ENCODE data around the gene ZDHHC14.

ZDHHC14 gene

DNA sequence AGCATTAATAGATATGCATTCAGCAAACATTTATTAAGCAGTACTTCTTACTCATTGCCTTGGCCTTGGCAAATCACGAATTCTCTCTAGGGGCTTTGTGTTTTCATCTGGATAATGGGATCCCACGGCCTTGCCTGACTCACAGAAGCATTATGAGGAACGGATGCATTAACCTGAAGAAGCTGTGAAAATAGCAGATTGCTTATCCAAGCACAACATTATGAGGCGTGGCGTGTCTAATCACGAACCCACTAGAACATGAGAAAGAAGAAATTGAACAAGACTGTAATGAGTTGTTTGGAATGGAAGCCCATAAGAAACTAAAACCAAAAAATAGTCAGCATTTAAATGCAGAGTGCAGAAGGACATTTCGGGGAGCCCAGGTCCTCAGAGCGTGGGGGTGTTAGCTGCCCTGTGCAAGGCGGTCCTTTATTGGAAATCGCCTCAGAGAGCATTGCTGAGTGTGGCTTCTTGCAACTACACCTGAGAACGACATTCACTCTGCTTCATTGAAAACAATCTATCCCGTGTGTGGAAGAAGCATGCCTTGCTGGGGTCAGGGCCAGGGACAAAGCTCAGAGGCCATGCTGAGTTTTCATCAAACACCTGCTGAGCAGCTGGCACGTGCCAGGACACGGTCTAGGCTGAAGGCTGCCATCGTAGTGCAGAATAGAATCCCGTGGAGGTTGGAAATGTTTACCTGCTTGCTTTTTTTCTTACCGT lies 179.9 kb downstream of the ZDHHC14 start:
- TF ChIP-seq, protein P1, sequence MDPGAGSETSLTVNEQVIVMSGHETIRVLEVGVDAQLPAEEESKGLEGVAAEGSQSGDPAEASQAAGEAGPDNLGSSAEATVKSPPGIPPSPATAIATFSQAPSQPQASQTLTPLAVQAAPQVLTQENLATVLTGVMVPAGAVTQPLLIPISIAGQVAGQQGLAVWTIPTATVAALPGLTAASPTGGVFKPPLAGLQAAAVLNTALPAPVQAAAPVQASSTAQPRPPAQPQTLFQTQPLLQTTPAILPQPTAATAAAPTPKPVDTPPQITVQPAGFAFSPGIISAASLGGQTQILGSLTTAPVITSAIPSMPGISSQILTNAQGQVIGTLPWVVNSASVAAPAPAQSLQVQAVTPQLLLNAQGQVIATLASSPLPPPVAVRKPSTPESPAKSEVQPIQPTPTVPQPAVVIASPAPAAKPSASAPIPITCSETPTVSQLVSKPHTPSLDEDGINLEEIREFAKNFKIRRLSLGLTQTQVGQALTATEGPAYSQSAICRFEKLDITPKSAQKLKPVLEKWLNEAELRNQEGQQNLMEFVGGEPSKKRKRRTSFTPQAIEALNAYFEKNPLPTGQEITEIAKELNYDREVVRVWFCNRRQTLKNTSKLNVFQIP (CRISPR knock-in tag; IDR thresholded peaks at IDR 0.05; ENCODE audit: borderline replicate concordance, low read depth): no peak
- no peak for TF ChIP-seq GLIS3 (CRISPR knock-in tag; IDR thresholded peaks at IDR 0.05)
- TF ChIP-seq ZC3H10 (CRISPR knock-in tag; IDR thresholded peaks at IDR 0.05): no peak
- no peak for TF ChIP-seq ZFP30 (CRISPR knock-in tag; IDR thresholded peaks at IDR 0.05)
- no peak for TF ChIP-seq PPARA (CRISPR knock-in tag; IDR thresholded peaks at IDR 0.05; ENCODE audit: borderline replicate concordance)
- TF ChIP-seq, protein P2, sequence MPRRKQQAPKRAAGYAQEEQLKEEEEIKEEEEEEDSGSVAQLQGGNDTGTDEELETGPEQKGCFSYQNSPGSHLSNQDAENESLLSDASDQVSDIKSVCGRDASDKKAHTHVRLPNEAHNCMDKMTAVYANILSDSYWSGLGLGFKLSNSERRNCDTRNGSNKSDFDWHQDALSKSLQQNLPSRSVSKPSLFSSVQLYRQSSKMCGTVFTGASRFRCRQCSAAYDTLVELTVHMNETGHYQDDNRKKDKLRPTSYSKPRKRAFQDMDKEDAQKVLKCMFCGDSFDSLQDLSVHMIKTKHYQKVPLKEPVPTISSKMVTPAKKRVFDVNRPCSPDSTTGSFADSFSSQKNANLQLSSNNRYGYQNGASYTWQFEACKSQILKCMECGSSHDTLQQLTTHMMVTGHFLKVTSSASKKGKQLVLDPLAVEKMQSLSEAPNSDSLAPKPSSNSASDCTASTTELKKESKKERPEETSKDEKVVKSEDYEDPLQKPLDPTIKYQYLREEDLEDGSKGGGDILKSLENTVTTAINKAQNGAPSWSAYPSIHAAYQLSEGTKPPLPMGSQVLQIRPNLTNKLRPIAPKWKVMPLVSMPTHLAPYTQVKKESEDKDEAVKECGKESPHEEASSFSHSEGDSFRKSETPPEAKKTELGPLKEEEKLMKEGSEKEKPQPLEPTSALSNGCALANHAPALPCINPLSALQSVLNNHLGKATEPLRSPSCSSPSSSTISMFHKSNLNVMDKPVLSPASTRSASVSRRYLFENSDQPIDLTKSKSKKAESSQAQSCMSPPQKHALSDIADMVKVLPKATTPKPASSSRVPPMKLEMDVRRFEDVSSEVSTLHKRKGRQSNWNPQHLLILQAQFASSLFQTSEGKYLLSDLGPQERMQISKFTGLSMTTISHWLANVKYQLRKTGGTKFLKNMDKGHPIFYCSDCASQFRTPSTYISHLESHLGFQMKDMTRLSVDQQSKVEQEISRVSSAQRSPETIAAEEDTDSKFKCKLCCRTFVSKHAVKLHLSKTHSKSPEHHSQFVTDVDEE (CRISPR knock-in tag; IDR thresholded peaks at IDR 0.05): no peak
- no peak for TF ChIP-seq ESRRG (CRISPR knock-in tag; IDR thresholded peaks at IDR 0.05)
- no peak for TF ChIP-seq TOX (CRISPR knock-in tag; IDR thresholded peaks at IDR 0.05; ENCODE audit: borderline replicate concordance)
- TF ChIP-seq ISL1 (CRISPR knock-in tag; IDR thresholded peaks at IDR 0.05): no peak
- TF ChIP-seq, protein P3, sequence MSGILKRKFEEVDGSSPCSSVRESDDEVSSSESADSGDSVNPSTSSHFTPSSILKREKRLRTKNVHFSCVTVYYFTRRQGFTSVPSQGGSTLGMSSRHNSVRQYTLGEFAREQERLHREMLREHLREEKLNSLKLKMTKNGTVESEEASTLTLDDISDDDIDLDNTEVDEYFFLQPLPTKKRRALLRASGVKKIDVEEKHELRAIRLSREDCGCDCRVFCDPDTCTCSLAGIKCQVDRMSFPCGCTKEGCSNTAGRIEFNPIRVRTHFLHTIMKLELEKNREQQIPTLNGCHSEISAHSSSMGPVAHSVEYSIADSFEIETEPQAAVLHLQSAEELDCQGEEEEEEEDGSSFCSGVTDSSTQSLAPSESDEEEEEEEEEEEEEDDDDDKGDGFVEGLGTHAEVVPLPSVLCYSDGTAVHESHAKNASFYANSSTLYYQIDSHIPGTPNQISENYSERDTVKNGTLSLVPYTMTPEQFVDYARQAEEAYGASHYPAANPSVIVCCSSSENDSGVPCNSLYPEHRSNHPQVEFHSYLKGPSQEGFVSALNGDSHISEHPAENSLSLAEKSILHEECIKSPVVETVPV (CRISPR knock-in tag; IDR thresholded peaks at IDR 0.05): no peak
- TF ChIP-seq OSR1 (CRISPR knock-in tag; IDR thresholded peaks at IDR 0.05): no peak
- TF ChIP-seq ZFP3 (CRISPR knock-in tag; IDR thresholded peaks at IDR 0.05): no peak
- TF ChIP-seq ARNTL (CRISPR knock-in tag; IDR thresholded peaks at IDR 0.05; ENCODE audit: borderline replicate concordance, low read depth): no peak
- ATAC-seq: no peak

DNA sequence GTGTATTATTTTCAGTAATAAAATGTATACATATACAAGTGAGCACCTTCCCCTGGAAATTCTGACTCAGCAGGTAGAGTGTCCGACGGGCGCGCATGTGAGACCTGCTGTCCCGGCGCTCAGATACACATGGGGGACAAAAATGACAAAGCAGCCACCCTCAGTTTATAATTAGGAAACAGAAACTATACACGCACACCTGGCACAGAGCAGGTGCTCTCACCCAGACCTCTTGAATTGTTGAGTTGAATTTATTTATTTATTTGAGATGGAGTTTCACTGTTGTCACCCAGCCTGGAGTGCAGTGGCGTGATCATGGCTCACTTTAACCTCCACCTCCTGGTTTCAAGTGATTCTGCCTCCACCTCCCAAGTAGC lies 180.4 kb downstream of the ZDHHC14 start:
- ATAC-seq: no peak
- TF ChIP-seq ESRRG (CRISPR knock-in tag; IDR thresholded peaks at IDR 0.05): no peak
- TF ChIP-seq, protein P4, sequence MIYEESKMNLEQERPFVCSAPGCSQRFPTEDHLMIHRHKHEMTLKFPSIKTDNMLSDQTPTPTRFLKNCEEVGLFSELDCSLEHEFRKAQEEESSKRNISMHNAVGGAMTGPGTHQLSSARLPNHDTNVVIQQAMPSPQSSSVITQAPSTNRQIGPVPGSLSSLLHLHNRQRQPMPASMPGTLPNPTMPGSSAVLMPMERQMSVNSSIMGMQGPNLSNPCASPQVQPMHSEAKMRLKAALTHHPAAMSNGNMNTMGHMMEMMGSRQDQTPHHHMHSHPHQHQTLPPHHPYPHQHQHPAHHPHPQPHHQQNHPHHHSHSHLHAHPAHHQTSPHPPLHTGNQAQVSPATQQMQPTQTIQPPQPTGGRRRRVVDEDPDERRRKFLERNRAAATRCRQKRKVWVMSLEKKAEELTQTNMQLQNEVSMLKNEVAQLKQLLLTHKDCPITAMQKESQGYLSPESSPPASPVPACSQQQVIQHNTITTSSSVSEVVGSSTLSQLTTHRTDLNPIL (CRISPR knock-in tag; IDR thresholded peaks at IDR 0.05; ENCODE audit: low read depth): no peak
- TF ChIP-seq, protein P1 (CRISPR knock-in tag; IDR thresholded peaks at IDR 0.05; ENCODE audit: borderline replicate concordance, low read depth): no peak
- TF ChIP-seq TOX (CRISPR knock-in tag; IDR thresholded peaks at IDR 0.05; ENCODE audit: borderline replicate concordance): no peak
- TF ChIP-seq OSR1 (CRISPR knock-in tag; IDR thresholded peaks at IDR 0.05): no peak
- no peak for TF ChIP-seq PPARA (CRISPR knock-in tag; IDR thresholded peaks at IDR 0.05; ENCODE audit: borderline replicate concordance)
- no peak for TF ChIP-seq SNAI2 (CRISPR knock-in tag; IDR thresholded peaks at IDR 0.05)
- TF ChIP-seq, protein P3 (CRISPR knock-in tag; IDR thresholded peaks at IDR 0.05): no peak
- TF ChIP-seq, protein P2 (CRISPR knock-in tag; IDR thresholded peaks at IDR 0.05): no peak
- TF ChIP-seq, protein P5, sequence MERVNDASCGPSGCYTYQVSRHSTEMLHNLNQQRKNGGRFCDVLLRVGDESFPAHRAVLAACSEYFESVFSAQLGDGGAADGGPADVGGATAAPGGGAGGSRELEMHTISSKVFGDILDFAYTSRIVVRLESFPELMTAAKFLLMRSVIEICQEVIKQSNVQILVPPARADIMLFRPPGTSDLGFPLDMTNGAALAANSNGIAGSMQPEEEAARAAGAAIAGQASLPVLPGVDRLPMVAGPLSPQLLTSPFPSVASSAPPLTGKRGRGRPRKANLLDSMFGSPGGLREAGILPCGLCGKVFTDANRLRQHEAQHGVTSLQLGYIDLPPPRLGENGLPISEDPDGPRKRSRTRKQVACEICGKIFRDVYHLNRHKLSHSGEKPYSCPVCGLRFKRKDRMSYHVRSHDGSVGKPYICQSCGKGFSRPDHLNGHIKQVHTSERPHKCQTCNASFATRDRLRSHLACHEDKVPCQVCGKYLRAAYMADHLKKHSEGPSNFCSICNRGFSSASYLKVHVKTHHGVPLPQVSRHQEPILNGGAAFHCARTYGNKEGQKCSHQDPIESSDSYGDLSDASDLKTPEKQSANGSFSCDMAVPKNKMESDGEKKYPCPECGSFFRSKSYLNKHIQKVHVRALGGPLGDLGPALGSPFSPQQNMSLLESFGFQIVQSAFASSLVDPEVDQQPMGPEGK (CRISPR knock-in tag; IDR thresholded peaks at IDR 0.05; ENCODE audit: borderline replicate concordance): no peak
- TF ChIP-seq CSDC2 (CRISPR knock-in tag; IDR thresholded peaks at IDR 0.05): no peak
- no peak for TF ChIP-seq ZC3H10 (CRISPR knock-in tag; IDR thresholded peaks at IDR 0.05)
- TF ChIP-seq ZNF565 (CRISPR knock-in tag; conservative IDR thresholded peaks at IDR 0.05; ENCODE audit: low read depth): no peak
- no peak for TF ChIP-seq RARB (CRISPR knock-in tag; IDR thresholded peaks at IDR 0.05)
- TF ChIP-seq ARNTL (CRISPR knock-in tag; IDR thresholded peaks at IDR 0.05; ENCODE audit: borderline replicate concordance, low read depth): no peak
- no peak for TF ChIP-seq ZFP3 (CRISPR knock-in tag; IDR thresholded peaks at IDR 0.05)
- TF ChIP-seq ZNF8 (CRISPR knock-in tag; IDR thresholded peaks at IDR 0.05): no peak
- no peak for TF ChIP-seq ZFP30 (CRISPR knock-in tag; IDR thresholded peaks at IDR 0.05)
- no peak for TF ChIP-seq TCF4 (CRISPR knock-in tag; IDR thresholded peaks at IDR 0.05; ENCODE audit: borderline replicate concordance)

All from SK-N-SH treated with all-trans-retinoic acid at 6 μM for 48 hours (cell line).